Ishikawa (cell line): Measurements from ENCODE around the gene GPR21.

Source experiments
- CEBPB ChIP-seq: IDR thresholded peaks from 2 replicates; pipeline ENCODE4 v1.6.1; 2012
- EP300 ChIP-seq: IDR thresholded peaks from 2 replicates; pipeline ENCODE4 v1.6.1; 2012; ENCODE audit warnings: borderline replicate concordance
- FOXM1 ChIP-seq: IDR thresholded peaks from 2 replicates; pipeline ENCODE4 v1.6.1; 2012; ENCODE audit warnings: low read depth, borderline replicate concordance
- TAF1 ChIP-seq: IDR thresholded peaks from 2 replicates; pipeline ENCODE4 v1.6.1; 2012; ENCODE audit warnings: low read depth, mild to moderate bottlenecking
- YY1 ChIP-seq: IDR thresholded peaks from 2 replicates; pipeline ENCODE4 v1.6.1; 2012; ENCODE audit warnings: low read depth
- ZBTB7A ChIP-seq: IDR thresholded peaks from 2 replicates; pipeline ENCODE4 v1.6.1; 2012; ENCODE audit warnings: low read depth
- TF ChIP-seq, protein P1 (sequence below): IDR thresholded peaks from 2 replicates; pipeline ENCODE4 v1.6.1; 2012
- TF ChIP-seq, protein P2 (sequence below): IDR thresholded peaks from 2 replicates; pipeline ENCODE4 v1.6.1; 2012; ENCODE audit warnings: low read depth, mild to moderate bottlenecking

DNA sequence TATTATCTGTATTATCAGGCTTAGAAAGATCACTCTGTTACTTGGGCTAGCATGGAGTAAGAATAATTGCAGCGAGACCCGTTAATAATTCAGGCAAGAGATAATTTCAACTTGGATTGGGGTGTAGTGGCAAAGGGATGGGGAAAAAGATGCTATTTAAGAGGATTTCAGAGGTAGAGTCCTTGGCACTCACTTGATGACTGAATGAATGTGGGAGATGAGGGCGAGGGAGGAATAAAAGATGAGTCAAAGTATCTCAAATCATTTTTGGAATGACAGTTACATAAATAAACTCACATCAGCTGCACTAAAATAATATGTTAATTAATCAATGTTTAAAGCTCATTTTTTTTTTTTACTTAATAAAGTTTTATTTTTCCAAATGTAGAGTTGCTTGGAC, 4.5 kb upstream of the GPR21 start:
- TF ChIP-seq CEBPB = no peak
- TF ChIP-seq FOXM1 = no peak
- no peak for TF ChIP-seq TAF1
- TF ChIP-seq, protein P1, sequence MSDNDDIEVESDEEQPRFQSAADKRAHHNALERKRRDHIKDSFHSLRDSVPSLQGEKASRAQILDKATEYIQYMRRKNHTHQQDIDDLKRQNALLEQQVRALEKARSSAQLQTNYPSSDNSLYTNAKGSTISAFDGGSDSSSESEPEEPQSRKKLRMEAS = no peak
- TF ChIP-seq ZBTB7A = no peak
- TF ChIP-seq YY1 = no peak
- TF ChIP-seq EP300 = no peak
- TF ChIP-seq, protein P2, sequence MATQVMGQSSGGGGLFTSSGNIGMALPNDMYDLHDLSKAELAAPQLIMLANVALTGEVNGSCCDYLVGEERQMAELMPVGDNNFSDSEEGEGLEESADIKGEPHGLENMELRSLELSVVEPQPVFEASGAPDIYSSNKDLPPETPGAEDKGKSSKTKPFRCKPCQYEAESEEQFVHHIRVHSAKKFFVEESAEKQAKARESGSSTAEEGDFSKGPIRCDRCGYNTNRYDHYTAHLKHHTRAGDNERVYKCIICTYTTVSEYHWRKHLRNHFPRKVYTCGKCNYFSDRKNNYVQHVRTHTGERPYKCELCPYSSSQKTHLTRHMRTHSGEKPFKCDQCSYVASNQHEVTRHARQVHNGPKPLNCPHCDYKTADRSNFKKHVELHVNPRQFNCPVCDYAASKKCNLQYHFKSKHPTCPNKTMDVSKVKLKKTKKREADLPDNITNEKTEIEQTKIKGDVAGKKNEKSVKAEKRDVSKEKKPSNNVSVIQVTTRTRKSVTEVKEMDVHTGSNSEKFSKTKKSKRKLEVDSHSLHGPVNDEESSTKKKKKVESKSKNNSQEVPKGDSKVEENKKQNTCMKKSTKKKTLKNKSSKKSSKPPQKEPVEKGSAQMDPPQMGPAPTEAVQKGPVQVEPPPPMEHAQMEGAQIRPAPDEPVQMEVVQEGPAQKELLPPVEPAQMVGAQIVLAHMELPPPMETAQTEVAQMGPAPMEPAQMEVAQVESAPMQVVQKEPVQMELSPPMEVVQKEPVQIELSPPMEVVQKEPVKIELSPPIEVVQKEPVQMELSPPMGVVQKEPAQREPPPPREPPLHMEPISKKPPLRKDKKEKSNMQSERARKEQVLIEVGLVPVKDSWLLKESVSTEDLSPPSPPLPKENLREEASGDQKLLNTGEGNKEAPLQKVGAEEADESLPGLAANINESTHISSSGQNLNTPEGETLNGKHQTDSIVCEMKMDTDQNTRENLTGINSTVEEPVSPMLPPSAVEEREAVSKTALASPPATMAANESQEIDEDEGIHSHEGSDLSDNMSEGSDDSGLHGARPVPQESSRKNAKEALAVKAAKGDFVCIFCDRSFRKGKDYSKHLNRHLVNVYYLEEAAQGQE = no peak
